Activated CD4-positive, alpha-beta T cell treated with anti-CD3 and anti-CD28 coated beads, Interleukin-2, Interleukin-6, amounts not matched to agents 100 ng/mL and 50 ng/mL, durations not matched to agents 16 hours and 8 hours (primary cell): ENCODE measurements around the gene XRN2.
"Not testable (repeated sequence)": the region's sequence is repeated elsewhere in the genome, so short reads cannot be mapped to it uniquely, and the experiment has no call there.

Experiments
- DNase-seq: peaks from one replicate; pipeline ENCODE4 v3.0.0-alpha.2; 2020

The XRN2 gene

DNA sequence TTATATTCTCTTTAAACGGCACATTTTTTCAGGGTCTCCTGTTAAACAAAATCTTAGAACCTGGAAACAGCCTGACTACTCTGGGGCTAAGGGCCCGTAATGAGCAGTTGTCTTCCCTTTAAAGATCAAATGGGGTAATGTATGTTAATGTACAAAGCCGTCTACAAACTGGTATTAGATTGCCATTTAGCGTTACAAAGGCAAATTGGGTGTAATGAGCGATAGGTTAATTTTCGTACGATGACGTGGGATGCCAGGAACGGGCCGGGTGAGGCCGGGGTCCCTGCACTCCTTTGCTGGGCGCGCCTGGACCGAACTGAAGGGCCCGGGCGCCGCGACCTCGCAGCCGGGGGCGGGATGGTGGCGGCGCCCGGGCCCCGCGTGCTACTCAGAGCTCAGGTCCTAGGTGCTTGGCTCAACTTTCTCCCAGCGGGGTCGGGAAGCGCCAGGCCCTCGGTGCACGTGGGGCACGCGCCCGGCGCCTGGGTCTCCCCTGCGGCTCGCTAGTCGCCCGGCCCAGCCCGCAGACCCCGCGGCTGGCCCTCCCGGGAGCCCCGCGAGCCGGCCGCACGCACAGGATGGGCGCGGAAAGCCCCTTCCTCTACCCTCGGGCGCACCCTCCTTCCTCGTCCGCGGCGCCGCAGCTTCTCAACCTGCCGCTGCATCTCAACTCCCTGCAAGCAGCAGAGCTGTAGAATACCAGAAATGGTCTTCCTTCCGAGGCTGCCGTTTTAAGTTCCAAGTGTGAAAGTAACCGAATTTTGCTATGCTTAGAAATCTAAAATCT, 88.2 kb downstream of the XRN2 start:
- no peak for DNase-seq

DNA sequence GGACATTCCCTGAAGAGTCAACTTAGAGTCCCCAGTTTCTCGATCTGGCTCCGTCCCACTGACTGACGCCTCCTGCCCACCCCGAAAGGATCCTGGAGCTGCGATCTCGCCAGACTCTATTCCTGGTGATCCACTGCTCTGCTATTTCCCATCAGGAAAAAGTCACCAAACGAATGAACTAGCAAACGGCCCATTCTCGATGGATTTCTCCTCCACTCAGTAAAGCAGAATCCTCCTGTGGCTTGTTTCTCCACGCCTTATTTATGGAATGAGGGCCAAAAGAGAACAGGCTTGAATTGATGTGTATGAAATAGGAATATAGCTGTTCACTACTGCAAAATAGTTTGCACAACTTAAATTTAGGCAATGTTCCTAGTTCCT, 88.8 kb downstream of the XRN2 start:
- no peak for DNase-seq

DNA sequence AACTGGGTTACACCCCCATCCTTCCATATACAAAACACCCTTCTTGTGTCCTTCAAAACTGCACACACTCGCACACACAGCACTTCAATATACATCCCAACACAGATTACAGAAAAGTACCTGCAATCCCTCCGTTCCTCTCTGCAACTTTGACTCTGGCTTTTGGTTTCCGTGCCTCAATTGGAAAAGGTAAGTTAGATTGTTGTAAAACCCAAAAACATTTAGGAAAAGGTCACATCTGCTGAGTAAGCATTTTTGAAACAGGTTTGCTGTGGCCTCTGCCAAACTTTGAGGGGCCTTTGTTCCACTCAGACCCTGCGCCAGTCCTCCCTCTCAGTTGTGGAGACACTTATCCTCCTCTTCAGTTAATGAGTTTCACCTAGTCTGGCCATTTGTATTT, 90.0 kb downstream of the XRN2 start:
- no peak for DNase-seq

DNA sequence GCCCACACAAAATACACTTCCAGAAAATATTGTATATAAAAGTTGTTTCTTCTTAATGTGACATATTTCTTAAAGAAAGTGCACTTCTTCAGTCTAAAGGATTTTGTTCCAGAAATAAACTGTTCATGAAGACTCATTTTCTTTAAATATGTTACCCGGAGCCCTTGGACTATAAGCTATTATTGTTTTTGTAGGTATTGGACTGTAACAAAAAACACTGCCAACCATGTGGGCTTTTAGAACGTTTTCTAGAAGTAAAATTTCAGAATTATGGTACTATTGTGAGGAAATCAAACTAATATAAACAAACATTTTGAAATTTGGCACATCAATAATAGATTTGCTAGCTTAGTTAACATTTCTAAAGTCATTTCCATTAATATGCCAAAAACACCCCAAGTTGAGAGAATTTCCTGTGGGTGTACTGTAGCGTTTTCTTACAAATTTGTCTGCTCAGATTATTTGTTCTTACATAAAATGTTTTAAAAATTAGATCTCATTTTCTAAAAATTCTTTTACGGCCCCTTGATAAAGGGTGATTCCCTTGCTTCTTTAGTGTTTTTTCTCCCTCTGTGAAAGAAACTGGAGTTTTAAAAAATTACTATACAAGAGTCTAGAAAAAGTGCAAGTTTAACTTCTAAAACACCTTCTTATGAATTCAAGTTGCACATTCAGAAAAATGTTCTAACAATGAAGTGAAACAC, 90.8 kb downstream of the XRN2 start:
- DNase-seq: no peak

DNA sequence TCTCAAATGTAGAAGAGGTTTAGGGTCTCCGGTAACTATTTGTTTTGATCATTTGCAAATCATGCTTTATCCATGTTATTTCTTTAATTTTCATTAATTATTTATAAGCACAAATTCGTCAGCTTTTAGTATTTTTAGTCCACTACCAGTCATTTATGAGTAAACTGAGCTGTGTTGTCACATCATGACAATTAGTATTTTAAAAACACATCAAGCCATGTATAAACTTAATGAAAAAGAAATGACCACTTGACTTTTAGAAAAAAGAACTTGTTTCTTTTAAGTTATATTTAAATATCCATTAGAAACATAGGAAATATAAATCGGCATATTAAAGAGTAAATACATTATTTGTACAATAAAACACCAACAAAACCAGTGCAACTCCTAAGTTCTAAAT, 91.4 kb downstream of the XRN2 start:
- no peak for DNase-seq

DNA sequence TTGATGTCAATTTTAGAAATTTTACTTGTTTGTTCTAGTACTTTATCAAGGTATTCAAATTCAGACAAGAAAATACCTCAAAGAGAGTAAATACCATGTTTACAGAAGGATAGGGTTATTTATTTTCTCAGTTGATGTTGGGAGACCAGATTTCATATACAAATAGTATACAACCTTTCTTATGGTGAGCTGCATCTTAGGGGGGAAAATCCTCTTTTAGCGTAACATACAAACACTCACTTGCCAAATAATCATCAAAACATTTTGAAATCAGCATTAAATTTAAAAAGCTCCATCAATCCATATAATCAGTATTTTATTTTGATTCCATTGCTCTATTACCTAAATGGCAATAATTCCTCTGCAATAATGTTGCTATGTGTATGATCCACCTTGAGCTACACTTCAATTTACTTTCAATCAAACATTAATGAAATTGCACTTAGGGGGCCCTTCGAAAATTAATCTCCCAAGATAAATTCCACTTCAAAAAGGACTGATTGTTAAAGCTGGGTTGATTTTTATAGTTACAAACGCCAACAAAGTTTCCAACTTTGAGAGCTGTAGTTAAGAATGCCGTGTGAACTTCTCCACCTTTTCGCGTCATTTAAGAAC, 92.0 kb downstream of the XRN2 start:
- DNase-seq: no peak

DNA sequence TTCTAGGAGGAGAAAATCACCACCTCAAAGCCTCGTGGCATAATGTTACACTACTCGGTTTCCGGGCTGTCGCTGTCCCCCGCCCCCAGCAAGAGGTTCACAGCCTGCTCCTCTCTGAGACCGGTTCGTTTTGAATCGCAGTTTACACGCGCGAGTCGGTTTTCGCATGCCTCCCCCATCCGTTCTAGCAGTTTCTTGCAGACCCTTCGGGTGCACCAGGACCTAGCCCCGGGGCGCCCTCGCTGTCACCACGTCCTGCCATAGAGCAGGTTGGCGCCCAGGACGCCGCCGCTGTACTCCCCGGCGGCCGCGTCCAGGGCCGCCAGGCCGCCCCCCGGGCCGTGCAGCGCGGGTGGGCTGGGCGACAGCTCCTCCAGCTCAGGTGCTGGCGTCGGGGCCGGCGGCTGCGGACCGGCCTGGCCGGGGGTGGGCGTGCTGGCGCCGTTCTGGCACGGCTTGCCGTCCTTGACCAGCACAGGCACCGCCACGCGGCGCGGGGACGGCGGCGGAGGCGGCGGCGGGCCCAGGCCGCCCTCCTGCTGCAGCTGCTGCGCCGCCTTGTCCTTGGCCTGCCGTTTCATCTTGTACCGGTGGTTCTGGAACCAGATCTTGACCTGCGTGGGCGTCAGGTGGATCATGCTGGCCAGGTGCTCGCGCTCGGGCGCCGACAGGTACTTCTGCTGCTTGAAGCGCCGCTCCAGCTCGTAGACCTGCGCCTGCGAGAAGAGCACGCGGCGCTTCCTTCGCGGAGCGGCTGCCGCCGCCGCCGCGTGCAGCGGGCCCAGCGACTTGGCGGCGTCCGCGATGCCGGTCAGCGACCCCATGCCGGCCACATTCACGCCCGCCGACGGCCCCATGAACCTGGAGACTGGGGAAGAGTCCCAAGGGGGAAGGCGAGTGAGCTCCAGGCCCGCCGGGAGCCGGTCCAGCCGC, 92.8 kb downstream of the XRN2 start:
- peak; percentile 48 for DNase-seq

DNA sequence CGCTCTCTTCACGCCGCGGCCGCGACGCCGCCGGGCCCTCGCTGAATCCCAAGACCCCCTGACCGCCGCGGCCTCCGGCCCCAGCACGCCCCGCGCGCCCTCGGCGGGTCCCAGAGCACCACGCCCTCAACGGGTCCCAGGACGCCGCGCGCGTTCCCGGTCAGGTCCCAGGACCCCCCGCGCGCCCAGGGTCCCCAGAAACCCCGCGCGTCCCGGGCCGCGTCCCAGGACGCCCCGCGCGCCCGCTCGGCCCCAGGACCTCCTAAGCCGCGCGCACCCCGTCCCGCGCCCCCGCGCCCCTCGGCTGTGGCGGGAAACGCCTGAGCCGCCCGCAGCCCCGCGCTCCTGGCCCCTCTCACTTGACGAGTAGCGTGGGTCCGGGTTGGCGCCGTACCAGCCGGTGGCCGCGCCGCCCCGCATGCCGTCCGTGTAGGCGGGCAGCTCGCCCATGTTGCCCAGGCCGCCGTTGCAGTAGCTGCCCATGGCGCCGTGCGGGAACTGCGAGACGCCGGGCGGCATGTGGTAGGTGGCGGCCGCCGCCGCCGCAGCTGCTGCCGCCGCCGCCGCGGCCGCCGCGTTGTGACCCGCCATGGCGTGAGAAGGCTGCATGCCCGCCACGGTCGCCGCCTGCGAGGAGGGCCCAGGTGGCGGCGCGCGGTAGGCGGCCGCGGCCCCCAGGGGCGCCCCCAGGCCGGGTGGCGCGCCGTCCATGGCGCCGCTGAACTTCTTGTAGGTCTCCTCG, 93.6 kb downstream of the XRN2 start:
- no peak for DNase-seq

DNA sequence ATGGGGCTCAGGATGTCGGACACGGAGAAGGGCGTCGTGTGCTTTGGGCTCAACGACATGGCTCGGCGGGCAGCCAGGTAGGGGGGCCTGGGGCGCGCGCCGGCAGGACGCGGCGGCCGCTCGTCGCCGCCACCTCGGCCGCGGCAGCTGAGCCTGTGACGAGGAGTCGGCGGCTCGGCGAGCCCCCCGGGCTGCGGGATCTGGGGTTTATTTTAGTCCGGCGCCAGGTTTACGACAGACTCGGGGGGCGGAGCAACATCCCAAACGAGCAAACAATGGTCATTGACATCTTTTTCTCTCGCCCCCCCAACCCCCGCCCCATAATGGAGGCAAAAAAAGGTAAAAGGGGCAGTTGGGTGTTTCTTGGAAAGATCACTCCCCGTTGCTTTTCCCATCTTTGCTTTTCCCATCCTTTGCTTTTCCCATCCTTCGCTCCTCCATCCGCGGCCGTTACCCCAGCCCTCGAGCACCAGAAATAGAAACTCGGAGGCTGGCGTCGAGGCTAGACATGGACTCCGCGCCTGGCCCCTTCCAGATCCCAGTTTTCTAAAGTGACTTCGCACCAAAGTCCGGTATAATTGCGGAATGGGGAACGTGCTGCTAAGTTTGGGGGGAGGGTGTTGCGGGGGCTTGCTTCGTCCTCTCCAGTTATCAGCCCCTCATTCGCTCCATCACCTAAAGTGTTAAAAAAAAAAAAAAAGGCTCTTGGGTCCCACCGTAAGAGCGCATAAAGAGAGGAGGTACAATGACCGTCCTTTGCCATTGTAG, 94.4 kb downstream of the XRN2 start, which contains the start of gene NKX2-4:
Gene NKX2-4, minus strand, starts transcription at position 186 of the 768 bp plus-strand sequence. Its CDS starts 127 bp downstream, at position 59.
- no peak for DNase-seq

DNA sequence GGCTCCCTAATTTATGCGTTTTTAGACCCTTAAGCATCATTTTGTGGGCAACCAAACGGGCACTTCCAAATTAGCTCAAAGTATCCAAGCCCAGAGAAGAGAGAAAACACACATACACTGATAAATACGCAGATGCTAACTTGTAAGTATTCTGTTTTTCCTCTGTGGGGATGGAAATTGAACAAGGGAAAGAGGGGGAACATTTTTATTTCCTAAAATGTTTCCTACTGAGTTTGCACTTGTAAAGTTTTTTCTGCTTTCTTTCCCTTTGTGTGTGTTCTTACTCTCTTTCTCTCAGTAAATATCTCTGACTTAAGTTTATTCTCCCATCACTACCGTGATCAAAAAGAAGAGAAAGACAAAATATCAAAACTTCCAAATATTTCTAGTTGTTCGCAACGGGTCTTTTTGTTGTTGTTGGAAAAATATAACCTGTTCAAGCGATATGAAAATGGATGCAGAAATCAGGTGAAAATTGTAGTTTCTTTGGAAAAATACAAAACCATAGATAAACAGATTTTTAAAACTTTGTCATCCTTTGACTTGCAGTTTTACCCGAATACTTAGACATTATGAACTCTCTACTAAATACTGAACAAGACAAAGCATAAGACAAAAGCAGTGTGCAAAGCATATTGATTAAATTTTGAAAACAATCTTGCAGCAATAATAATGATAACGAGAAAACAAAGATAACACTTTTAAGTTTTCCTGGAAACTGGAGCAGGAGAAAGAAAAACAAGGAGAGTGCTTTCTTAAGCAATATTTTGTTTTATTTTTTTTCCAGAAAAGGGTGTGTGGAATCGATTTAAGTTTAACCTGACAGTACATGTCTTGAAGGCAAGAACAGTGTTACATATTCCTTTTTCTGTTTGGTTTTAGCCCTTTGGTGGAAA, 95.2 kb downstream of the XRN2 start:
- no peak for DNase-seq

DNA sequence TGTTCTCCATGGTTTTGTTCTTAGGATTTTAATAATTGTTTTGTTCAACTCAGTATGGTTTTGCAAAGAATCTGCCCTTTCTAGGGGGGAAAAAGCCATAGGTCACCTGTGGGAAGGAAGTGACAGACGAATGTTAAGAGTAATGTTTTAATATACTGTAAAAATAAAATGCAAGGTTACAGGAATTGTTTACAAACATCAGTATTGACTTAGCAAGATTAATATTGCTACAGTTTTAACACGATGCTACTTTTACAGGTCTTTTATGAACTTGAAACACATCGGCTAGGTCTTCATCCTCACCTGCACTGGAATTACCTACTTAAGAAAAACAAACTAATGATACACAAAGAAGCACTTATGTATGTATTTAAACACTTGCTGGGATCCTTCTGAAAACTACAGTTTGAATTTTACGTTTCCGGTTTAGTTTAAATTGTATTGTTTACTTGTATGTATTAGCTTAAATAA, 95.9 kb downstream of the XRN2 start:
- DNase-seq: no peak

DNA sequence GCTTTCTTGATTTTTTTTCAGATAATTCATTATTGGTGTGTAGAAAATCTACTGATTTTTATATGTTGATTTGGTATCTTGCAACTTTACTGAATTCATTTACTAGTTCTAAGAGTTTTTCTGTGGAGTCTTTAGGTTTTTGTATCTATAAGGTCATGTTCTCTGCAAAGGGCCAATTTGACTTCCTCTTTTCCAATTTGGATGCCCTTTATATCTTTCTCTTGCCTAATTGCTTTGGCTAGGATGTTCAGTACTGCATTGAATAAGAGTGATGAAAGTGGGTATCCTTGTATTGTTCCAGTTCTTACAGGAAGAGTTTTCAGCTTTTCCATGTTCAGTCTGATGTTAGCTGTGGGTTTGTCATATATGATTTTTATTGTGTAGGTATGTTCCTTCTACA, 108.6 kb downstream of the XRN2 start:
- no peak for DNase-seq

DNA sequence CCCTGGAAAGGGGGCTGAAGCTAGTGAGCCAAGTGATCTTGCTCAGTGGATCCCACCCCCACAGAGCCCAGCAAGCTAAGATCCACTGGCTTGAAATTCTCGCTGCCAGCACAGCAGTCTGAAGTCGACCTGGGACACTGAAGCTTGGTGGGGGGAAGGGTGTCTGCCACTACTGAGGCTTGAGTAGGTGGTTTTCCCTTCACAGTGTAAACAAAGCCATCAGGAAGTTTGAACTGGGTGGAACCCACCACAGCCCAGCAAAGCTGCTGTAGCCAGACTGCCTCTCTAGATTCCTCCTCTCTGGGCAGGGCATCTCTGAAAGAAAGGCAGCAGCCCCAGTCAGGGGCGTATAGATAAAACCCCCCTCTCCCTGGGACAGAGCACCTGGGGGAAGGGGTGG, 110.9 kb downstream of the XRN2 start:
- not testable (repeated sequence) for DNase-seq

DNA sequence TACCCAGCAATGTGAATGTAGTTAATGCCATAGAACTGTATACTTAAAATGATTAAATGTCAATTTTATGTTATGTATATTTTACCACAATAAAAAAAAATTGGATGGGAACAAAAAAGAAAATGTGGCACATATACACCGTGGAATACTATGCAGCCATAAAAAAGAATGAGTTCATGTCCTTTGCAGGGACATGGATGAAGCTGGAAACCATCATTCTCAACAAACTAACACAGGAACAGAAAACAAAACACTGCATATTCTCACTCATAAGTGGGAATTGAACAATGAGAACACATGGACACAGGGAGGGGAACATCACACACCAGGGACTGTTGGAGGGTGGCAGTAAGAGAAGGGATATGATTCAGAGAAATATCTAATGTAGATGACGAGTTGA, 116.0 kb downstream of the XRN2 start:
- not testable (repeated sequence) for DNase-seq

DNA sequence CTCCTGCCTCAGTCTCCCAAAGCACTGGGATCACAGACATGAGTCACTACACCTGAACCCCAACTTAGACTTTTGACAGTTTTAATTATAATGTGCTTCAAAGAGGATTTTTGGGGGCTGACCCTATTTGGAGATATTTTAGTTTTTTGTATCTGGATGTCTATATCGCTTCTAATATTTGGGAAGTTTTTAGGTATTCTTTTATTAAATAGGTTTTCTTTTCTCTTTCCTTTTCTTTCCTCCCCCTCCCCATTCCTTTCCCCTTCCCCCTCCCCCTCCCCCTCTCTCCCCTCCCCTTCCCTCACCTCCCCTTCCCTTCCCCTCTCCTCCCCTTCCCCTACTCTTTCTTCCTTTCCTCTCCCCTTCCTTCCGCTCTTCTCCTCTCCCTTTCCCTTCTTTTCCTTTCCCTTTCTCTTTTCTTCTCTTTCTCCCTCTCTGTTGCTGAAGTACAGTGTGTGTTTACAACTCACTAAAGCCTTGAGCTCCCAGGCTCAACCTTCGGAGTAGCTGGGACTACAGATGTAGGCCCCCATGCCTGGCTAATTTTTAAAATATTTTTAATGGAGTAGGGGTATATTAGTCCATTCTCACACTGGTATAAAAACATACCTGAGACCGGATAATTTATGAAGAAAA, 118.6 kb downstream of the XRN2 start:
- no peak for DNase-seq

DNA sequence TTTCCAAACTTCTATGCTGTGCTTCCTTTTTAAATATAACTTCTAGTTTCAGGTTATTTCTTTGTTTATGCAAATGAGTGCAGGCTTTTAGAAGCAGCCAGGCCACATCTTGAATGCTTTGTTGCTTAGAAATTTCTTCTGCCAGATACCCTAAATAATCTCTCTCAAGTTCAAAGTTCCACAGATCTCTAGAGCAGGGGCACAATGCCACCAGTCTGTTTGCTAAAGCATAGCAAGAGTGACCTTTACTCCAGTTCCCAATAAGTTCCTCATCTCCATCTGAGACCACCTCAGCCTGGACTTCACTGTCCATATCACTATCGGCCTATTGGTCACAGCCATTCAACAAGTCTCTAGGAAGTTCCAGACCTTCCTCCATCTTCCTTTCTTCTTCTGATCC, 120.6 kb downstream of the XRN2 start:
- DNase-seq: not testable (repeated sequence)

DNA sequence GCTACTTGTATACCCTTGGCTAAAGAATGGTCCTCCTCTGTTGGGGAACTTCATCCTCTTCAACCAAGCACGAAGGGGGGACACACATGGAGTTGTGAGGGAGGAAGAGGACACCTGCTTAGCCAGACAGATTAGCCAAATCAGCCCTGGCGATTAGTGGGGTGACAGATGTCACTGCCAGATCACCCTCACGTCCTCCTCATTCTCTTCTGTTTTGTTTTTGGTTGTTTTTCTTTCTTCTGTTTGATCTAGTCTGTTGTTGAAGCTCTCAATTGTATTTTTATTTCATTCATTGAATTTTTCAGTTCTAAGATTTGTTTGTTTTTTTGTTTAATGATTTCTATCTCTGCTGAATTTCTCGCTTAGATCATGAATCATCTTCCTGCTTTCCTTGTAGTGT, 121.7 kb downstream of the XRN2 start:
- no peak for DNase-seq

DNA sequence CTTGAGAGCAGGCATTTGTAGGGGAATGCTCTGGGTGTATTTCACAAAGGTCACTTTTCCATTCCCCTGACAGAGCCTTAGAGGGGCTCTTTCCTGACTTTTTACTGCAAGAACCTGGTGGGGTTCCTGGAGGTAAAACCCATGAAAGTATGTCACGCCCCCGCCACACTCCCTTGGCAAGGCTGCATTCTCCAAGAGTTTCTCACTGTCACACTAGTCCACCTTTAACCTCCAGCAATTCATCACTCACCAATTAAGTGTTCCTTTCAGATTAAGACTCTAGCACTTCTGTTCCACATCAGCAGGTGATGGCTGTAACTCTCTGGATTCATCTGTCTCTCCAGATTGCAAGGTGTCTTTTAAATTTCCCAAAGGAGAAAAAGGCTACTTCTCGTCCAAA, 126.9 kb downstream of the XRN2 start:
- no peak for DNase-seq

DNA sequence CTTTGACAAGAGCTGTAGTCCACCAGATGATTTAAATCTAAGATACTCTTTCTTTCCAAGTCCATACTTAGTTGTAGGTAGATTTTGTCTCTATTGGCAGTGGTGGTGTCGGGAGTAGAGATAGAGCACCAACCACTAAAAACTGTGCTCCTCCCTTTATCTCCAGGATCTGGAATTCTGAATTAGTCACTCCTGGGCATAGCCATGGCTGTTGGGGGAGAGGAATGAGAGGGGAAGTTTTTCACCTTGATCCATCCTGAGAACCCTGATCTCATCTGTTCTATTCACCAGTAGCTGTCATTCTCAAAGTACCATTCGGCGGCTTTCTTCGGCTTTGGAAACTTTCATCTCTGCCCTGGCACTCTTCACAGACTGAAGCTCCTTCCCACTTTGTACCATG, 129.8 kb downstream of the XRN2 start:
- DNase-seq: no peak
